Esophagus muscularis mucosa (tissue), 4 donors: ENCODE measurements around the gene STX11. TPM values are rescaled to one million over a fixed set of nuclear protein-coding genes. Genes with fewer than 3 reads are reported as not detected.

Source experiments
- DNase-seq: peaks from one replicate; pipeline ENCODE4 v3.0.0-alpha.2; 2017; ENCODE audit errors: extremely low spot score
- H3K27ac ChIP-seq, 4 donors: fragments of 200-600 bp; sonication (generic); replicated peaks in 1 of 4; 1 replicate in 3 of 4; 2 replicates in 1 of 4; pipeline ENCODE4 v1.5.1; 2016 to 2019; ENCODE audit warnings: mild to moderate bottlenecking in 1 of 4
- H3K27me3 ChIP-seq, 4 donors: fragments of 200-600 bp; sonication (generic); one replicate each; pipeline versions ENCODE4 v1.5.1 to v1.6.0; 2016 to 2019
- H3K36me3 ChIP-seq, 4 donors: fragments of 200-600 bp; sonication (generic); one replicate each; pipeline ENCODE4 v1.5.1; 2016 to 2019
- H3K4me1 ChIP-seq, 4 donors: fragments of 200-600 bp; sonication (generic); one replicate each; pipeline ENCODE4 v1.5.1; 2016 to 2019
- H3K4me3 ChIP-seq, 4 donors: fragments of 200-600 bp; sonication (generic); 1 replicate in 2 of 4; 2 replicates in 2 of 4; pipeline ENCODE4 v1.5.1; 2016 to 2019; ENCODE audit warnings: mild to moderate bottlenecking in 4 of 4, moderate library complexity in 1 of 4
- H3K9me3 ChIP-seq, 4 donors: fragments of 200-600 bp; sonication (generic); 1 replicate in 3 of 4; 2 replicates in 1 of 4; pipeline ENCODE4 v1.5.1; 2016 to 2019
- EP300 ChIP-seq: sonication (generic); formaldehyde crosslinking; IDR thresholded peaks from one replicate; pipeline ENCODE4 v1.6.1; 2017; ENCODE audit warnings: antibody characterized with exemption
- POLR2A ChIP-seq: fragments of 450-650 bp; IDR thresholded peaks from one replicate; pipeline ENCODE4 v1.6.1; 2017; ENCODE audit warnings: antibody characterized with exemption, moderate library complexity, mild to moderate bottlenecking, low read depth
- POLR2AphosphoS5 ChIP-seq, 2 donors: sonication (generic); formaldehyde crosslinking; IDR thresholded peaks; one replicate each; pipeline ENCODE4 v1.6.1; 2017; ENCODE audit warnings: antibody characterized with exemption in 2 of 2
- WGBS: methylation state at CpG from one replicate; pipeline ENCODE4 v1.1.5; 2018; 5-methylcytosine and 5-hydroxymethylcytosine counted together
- intact Hi-C: fragments of 100-400 bp; cut with DNase I; formaldehyde crosslinking; loops from one replicate; pipeline ENCODE4 v1.15.1; 2023
- total RNA-seq, 4 donors: library from RNA; depleted of rRNA; stranded (reverse); fragments of >200 nt; gene quantifications; one replicate each; pipeline versions ENCODE4 v1.1.0 to v1.2.1, GENCODE V29; 2016
- TF ChIP-seq, protein P1 (sequence below), 3 experiments: fragments of 200-600 bp in 2 of 3; fragments of 450-650 bp in 1 of 3; sonication (generic) in 2 of 3; IDR thresholded peaks; one replicate each; pipeline ENCODE4 v1.5.1; 2017 to 2019; ENCODE audit warnings: antibody characterized with exemption in 3 of 3, mild to moderate bottlenecking in 2 of 3, moderate library complexity in 1 of 3

STX11 gene
- total RNA-seq, 4 donors from 2014 or later = 3.3 to 14.1 (median 7.1) TPM

DNA sequence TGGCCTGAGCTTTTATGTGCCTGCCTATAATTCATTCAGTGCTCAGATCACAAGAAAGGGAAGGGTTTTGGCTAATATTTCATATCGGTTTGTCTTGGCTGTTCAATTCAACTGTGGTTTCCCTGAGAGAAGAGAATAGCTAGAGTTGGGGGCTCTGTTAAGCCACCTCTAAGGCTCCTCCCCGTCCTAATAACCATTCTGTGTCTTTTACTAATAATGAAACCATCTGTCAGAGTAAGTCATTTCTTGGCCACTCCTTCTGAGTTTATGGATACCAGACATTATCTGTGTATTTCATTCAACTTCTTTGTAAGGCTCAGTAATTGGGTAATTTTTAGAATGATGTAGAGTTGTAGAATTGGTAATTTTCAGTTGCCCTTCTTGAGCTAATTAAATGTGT lies 5.2 kb downstream of the STX11 start:
- H3K4me3 ChIP-seq = no peak overlapping the region
- peak; percentile 12 for DNase-seq
- intact Hi-C loops = no loop called here
- TF ChIP-seq, protein P1, sequence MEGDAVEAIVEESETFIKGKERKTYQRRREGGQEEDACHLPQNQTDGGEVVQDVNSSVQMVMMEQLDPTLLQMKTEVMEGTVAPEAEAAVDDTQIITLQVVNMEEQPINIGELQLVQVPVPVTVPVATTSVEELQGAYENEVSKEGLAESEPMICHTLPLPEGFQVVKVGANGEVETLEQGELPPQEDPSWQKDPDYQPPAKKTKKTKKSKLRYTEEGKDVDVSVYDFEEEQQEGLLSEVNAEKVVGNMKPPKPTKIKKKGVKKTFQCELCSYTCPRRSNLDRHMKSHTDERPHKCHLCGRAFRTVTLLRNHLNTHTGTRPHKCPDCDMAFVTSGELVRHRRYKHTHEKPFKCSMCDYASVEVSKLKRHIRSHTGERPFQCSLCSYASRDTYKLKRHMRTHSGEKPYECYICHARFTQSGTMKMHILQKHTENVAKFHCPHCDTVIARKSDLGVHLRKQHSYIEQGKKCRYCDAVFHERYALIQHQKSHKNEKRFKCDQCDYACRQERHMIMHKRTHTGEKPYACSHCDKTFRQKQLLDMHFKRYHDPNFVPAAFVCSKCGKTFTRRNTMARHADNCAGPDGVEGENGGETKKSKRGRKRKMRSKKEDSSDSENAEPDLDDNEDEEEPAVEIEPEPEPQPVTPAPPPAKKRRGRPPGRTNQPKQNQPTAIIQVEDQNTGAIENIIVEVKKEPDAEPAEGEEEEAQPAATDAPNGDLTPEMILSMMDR (IDR thresholded peaks at IDR 0.05) = no peak
- TF ChIP-seq EP300 = no peak
- H3K27ac ChIP-seq = no peak overlapping the region
- no peaks in the 10 kb centered on the region for H3K36me3 ChIP-seq
- H3K9me3 ChIP-seq = no peaks in the 10 kb centered on the region
- H3K4me1 ChIP-seq = peaks cover 26 to 33% (median 29%) of the 10 kb centered on the region in 4 donors
- WGBS = 74% methylated on average over 2 of the region's 2 CpGs
- H3K27me3 ChIP-seq = peaks cover 0 to 31% (median 0%) of the 10 kb centered on the region in 4 donors

- Histone ChIP-seq H3K9me3 (no peaks in the 10 kb centered on the region), H3K27ac (no peak overlapping the region), H3K36me3 (no peaks in the 10 kb centered on the region), H3K27me3 (peaks cover 0 to 24% (median 0%) of the 10 kb centered on the region in 4 donors), H3K4me1 (peaks cover 17 to 31% (median 22%) of the 10 kb centered on the region in 4 donors), H3K4me3 (no peak overlapping the region)
- DNase-seq = no peak
- TF ChIP-seq EP300 (no peak), POLR2AphosphoS5 (IDR thresholded peaks at IDR 0.05) (no peak), POLR2A (no peak)
- TF ChIP-seq, protein P1 (IDR thresholded peaks at IDR 0.05) = no peak
- WGBS = 82% methylated on average over 3 of the region's 3 CpGs
- intact Hi-C loops = no loop called here
Measured at GRCh38 chr6:144156338-144156737, 6.0 kb downstream of the STX11 start.

DNA sequence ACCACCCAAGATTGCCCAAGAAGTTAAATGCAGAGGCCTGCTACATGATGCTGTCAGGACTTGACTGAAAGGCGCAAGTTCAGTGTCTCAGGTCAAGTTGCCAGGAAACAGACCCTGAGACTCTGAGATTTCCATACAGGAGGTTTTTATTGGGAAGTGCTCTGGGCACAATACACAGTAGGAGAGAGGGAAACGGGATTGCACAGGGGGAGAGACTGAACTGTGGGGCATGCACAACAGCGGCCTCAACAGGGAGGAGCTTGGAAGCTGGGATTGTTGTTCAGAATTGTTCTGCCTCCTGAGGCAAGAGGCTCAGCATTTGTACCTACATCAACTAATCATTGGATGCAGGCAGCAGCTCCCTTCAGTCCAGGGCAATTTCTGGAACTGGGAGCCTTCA lies 6.7 kb downstream of the STX11 start:
- TF ChIP-seq POLR2AphosphoS5 (IDR thresholded peaks at IDR 0.05) = no peak
- TF ChIP-seq EP300 = no peak
- TF ChIP-seq, protein P1 (IDR thresholded peaks at IDR 0.05) = no peak
- TF ChIP-seq POLR2A = no peak
- Histone ChIP-seq H3K27me3 (peaks cover 0 to 19% (median 0%) of the 10 kb centered on the region in 4 donors), H3K4me3 (no peak overlapping the region), H3K27ac (no peak overlapping the region), H3K9me3 (no peaks in the 10 kb centered on the region), H3K4me1 (peaks cover 14 to 24% (median 18%) of the 10 kb centered on the region in 4 donors), H3K36me3 (no peaks in the 10 kb centered on the region)
- no peak for DNase-seq
- intact Hi-C loops = no loop called here
- 90% methylated on average over 3 of the region's 3 CpGs for WGBS

DNA sequence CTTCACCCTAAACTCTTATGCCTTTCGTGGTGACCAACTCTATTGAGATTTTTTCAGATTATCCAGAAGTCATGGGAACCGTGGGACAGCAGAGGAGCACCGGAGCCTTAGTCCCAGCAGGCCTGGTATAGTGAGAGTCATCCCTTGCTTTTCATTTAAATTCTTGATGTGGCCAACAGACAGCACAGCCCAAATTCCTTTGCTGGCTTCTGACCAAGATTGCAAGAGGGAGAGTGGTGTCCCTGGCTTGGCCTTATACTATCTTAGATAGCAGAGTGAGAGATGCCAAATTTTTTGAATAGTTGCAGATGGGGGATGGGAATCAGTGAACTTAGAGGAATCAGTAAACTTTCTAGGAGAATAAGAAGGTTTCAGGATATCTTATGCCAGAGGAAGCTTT lies 7.8 kb downstream of the STX11 start:
- no peaks in the 10 kb centered on the region for H3K36me3 ChIP-seq
- no peak overlapping the region for H3K4me3 ChIP-seq
- TF ChIP-seq, protein P1 (IDR thresholded peaks at IDR 0.05) = no peak
- no peak for TF ChIP-seq POLR2A
- TF ChIP-seq POLR2AphosphoS5 (IDR thresholded peaks at IDR 0.05) = peak; percentile 11 to 45
- peaks cover 14 to 23% (median 18%) of the 10 kb centered on the region in 4 donors for H3K4me1 ChIP-seq
- no peak overlapping the region for H3K27ac ChIP-seq
- H3K9me3 ChIP-seq = no peaks in the 10 kb centered on the region
- DNase-seq = no peak
- 47% methylated on average over 3 of the region's 3 CpGs for WGBS
- H3K27me3 ChIP-seq = peaks cover 0 to 9% (median 0%) of the 10 kb centered on the region in 4 donors
- intact Hi-C loops = no loop called here

DNA sequence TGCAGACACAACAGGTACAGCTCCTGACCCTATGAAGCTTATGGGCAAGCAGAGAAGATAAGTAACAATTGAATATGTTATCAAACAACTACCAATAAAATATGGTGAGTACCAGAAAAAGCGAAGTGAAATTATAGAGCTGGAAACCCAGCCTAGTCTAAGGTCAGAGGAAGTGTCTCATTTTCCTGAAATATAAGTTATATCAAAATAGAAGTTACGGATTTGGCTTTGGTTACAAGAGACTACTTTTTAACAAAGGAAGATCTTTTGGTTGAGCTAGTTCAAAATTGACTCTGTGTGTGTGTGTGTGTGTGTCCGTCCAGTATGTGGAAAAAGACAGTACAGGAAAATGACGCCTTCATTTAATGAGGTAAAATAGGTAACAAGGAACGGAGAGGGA lies 8.9 kb downstream of the STX11 start:
- intact Hi-C loops = no loop called here
- Histone ChIP-seq H3K27me3 (no peaks in the 10 kb centered on the region), H3K4me3 (no peak overlapping the region), H3K9me3 (no peaks in the 10 kb centered on the region), H3K36me3 (no peaks in the 10 kb centered on the region), H3K4me1 (peaks cover 14 to 23% (median 18%) of the 10 kb centered on the region in 4 donors), H3K27ac (no peak overlapping the region)
- DNase-seq = no peak
- WGBS = 63% methylated on average over 5 of the region's 5 CpGs
- TF ChIP-seq POLR2A = no peak
- TF ChIP-seq POLR2AphosphoS5 (IDR thresholded peaks at IDR 0.05) = no peak
- TF ChIP-seq, protein P1 (IDR thresholded peaks at IDR 0.05) = no peak
- TF ChIP-seq EP300 = no peak
